Peyer's patch (tissue), 4 donors: ENCODE measurements around the gene KLHDC7B.

Experiments
- POLR2A ChIP-seq, 2 donors: fragments of 450-650 bp; IDR thresholded peaks; one replicate each; pipeline ENCODE4 v1.5.1; 2017; ENCODE audit warnings: antibody characterized with exemption in 2 of 2, mild to moderate bottlenecking in 2 of 2, moderate library complexity in 2 of 2
- TF ChIP-seq, protein P1 (sequence below), 6 experiments: fragments of 450-650 bp in 4 of 6; fragments of 200-600 bp in 2 of 6; sonication (generic) in 1 of 6; IDR thresholded peaks; one replicate each; pipeline ENCODE4 v1.5.1; 2017 to 2019; ENCODE audit warnings: antibody characterized with exemption in 6 of 6, mild to moderate bottlenecking in 3 of 6, moderate library complexity in 1 of 6

DNA sequence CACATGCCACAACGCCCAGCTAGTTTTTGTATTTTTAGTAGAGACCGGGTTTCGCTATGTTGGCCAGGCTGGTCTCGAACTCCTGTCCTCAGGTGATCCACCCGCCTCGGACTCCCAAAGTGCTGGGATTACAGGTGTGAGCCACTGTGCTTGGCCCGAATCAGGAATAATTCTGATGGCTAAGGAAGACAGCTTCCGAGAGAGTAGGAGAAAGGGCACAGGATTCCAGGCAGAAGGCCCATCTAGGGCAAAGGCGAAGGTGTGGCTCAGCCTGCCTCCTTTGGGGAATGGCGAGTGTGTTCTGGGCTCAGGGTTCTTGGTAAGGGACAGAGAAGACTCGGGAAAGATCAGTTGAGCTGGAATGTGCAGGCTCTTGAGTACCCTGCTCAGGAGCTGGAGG is 18.6 kb downstream of the KLHDC7B start:
- TF ChIP-seq, protein P1, sequence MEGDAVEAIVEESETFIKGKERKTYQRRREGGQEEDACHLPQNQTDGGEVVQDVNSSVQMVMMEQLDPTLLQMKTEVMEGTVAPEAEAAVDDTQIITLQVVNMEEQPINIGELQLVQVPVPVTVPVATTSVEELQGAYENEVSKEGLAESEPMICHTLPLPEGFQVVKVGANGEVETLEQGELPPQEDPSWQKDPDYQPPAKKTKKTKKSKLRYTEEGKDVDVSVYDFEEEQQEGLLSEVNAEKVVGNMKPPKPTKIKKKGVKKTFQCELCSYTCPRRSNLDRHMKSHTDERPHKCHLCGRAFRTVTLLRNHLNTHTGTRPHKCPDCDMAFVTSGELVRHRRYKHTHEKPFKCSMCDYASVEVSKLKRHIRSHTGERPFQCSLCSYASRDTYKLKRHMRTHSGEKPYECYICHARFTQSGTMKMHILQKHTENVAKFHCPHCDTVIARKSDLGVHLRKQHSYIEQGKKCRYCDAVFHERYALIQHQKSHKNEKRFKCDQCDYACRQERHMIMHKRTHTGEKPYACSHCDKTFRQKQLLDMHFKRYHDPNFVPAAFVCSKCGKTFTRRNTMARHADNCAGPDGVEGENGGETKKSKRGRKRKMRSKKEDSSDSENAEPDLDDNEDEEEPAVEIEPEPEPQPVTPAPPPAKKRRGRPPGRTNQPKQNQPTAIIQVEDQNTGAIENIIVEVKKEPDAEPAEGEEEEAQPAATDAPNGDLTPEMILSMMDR (IDR thresholded peaks at IDR 0.05) = no peak
- no peak for TF ChIP-seq POLR2A (IDR thresholded peaks at IDR 0.05)
